Left cardiac atrium (tissue), 4 donors: ENCODE data around the gene TPRG1. TPM values are rescaled to one million over a fixed set of nuclear protein-coding genes. Genes with fewer than 3 reads are reported as not detected.

Experiments
- ATAC-seq, 2 donors: fragments of 200-7000 bp; cut with Tn5 transposase; one replicate each; pipeline ENCODE4 v1.9.1; 2020; ENCODE audit warnings: mild to moderate bottlenecking in 2 of 2, moderate library complexity in 2 of 2
- DNase-seq: peaks from one replicate; pipeline ENCODE4 v3.0.0-alpha.2; 2020
- intact Hi-C, 2 donors: fragments of 100-400 bp; cut with DNase I; formaldehyde crosslinking; loops; one replicate each; pipeline versions ENCODE4 v1.14.1 to v1.15.1; 2022 to 2023
- total RNA-seq, 2 donors: library from RNA; stranded (reverse); fragmentation: NEBNext Ultra II Directional; extraction: Animal tissue kit (Norgen Biotek cat#: 25700); gene quantifications; one replicate each; pipeline ENCODE4 v1.2.1, GENCODE V29; 2021
- donor health status: DM: no; HTN: yes; CAD: no.
- donor health status: DM: no; HTN: yes; CAD: no; lungs with severe emphysema.
- donor health status: DM: yes; HTN: yes; CAD: no.
- donor health status: Dilated cardiomyopathy.

TPRG1 gene
- total RNA-seq, 2 donors from 2014 or later = 5.2 to 15.5 TPM

DNA sequence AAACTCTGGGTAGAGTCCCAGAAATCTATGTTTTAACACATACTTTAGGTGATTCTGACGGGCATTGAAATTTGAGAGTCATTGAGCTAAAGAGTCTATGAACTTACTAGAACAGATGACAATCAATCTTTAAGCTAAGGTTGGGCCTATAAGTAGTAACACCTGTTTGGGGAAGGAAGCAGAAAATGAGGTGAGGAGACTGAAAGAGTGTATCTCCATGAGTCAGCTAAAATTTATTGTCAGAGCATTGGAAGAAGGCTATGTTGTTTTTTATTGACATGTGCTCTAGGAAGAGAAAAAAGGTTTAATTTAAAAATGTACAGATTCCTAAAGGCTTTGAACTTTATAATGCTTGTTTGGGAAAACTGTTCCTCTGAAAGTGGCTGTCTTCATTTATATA, 42.9 kb downstream of the TPRG1 start:
- intact Hi-C loops = no loop called here
- ATAC-seq (no peak), DNase-seq (no peak)

DNA sequence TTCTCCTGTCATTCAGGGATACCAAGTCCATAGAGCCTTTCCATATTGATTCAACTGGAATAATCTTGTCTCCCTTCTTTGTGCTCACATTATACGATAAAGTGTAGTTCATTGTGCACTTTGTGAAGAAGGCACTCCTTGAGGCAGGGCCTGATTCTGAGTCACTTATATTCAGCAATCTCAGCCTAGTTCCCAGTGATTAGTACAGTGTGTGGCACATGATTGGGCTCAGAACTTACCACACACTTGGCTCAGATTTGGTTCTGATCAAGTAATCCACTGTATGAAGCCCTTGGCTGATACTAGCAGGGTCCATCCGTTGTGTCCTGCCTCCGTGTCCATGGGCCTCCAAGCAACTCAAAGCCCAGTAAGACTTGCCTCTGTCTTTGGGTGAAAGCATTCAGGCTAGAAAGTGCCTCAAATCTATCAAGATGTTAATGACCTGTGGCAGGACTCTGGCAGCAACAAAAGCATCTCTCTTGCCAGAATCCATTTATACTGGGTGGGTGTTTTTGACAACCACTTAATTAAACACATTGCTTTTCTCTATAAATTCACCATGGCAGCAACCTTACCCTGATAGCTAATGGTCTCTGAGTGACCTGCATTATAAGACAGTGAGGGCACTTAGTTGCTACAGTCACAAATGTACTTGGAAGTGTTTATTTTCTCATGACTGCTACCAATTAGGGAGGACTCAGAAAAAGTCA, 51.3 kb downstream of the TPRG1 start:
- intact Hi-C loops = no loop called here
- no peak for ATAC-seq
- no peak for DNase-seq

DNA sequence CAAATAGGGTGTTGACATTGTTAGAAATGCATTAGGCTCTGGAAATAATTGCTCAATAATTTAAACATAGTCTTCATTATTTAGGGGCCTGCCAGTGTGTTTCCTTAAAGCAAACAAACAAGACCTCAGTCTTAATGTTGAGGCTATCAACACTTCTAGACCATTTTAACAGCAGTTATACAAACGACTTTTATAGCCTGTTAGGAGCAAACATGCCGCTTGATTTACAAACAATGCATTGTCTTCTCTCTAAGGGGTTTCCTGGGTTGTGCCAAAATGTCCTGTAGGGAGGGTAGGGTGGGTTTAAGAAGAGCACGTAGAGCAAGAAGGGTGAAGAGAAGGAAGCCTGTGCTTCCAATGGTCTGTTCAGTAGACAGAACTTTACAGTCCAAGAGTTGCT, 53.7 kb downstream of the TPRG1 start:
- DNase-seq (no peak), ATAC-seq (no peak)
- intact Hi-C loops = no loop called here

GRCh38 chr3:189227249-189227648, 55.5 kb downstream of the TPRG1 start:
- no peak for DNase-seq
- no peak for ATAC-seq
- intact Hi-C loops = no loop called here

DNA sequence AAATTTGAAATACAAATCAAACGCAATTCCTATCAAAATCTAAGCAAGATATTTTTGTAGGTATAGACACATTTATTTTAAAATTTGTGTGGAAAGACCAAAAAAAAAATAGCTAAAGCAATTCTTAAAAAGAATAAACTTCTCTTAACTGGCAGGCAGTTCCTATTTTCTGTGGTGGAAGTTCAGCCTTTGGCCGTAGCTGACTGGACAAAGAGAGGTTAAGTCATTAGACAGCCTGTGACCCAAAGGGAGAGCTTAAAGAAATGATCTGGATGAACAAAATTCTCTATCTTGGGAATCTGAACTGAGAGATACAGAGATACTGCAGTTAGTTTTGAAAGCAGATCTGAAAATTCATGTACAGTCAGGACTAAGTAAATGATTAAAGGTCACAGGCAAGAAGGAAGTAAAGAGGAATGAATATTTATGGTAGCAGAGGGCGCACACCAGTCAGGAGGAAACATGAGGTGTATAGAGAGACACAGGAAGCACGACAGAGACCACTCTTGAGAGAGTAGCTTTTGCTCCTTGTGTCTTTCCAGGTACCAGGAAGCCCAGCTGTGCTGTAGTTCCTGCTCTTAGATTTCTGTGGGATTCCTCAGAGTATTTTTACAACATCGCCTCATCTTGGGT, 57.5 kb downstream of the TPRG1 start:
- ATAC-seq (no peak), DNase-seq (no peak)
- intact Hi-C loops = no loop called here

GRCh38 chr3:189232790-189233189, 61.0 kb downstream of the TPRG1 start:
- DNase-seq (no peak), ATAC-seq (no peak)
- intact Hi-C loops = no loop called here

GRCh38 chr3:189233225-189233858, 61.6 kb downstream of the TPRG1 start:
- DNase-seq (peak; percentile 56), ATAC-seq (peak; percentile 78 to 93)
- intact Hi-C loops = no loop called here

GRCh38 chr3:189235214-189235613, 63.4 kb downstream of the TPRG1 start:
- peak in 1 of 2 donors; percentile 52 for ATAC-seq
- intact Hi-C loops = no loop called here
- DNase-seq = no peak

DNA sequence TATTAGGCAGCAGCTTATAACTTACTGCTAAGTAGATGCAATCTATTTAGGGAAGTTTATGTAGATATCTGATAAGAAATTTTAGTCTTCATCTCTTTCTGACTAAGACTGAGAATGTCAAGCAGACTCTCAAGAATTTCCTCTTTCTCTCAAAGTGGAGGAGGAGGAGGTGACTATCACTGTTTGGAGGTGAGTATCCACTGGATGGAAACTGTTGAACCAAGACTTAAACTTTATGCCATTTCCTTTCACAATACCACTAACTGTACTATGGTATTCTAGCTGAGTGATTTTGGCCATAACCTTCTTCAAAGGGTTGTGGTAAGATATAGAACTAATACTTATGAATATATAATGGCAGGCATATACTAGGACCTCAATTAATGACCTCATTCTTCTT, 64.6 kb downstream of the TPRG1 start:
- ATAC-seq (no peak), DNase-seq (no peak)
- intact Hi-C loops = no loop called here

GRCh38 chr3:189237526-189237925, 65.8 kb downstream of the TPRG1 start:
- ATAC-seq (no peak), DNase-seq (no peak)
- intact Hi-C loops = no loop called here

DNA sequence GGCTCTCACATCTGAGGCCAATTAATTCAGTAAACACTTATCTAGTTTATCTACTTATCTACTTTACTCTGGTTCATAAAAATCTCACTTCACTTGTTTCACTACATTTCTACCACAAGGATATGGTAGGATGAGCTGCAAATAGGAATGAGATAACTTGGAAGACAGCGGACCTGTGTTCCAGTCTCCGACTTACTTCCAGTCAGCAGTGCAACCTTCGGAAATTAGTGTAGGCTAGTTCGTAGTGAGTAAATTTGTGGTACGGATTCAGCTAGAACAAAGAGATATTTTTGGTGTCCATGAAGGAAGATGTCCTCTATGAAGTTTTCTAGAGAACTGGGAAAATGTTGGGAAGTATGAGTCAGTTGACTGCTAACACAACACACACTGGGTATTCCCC, 66.3 kb downstream of the TPRG1 start:
- DNase-seq (no peak), ATAC-seq (no peak)
- intact Hi-C loops = no loop called here

- intact Hi-C loops = no loop called here
- no peak for ATAC-seq
- DNase-seq = no peak
These were observed 67.8 kb downstream of the TPRG1 start for GRCh38 chr3:189239616-189240015.

GRCh38 chr3:189249987-189250386, 78.2 kb downstream of the TPRG1 start:
- ATAC-seq (no peak), DNase-seq (no peak)
- intact Hi-C loops = no loop called here

GRCh38 chr3:189258261-189258660, 86.5 kb downstream of the TPRG1 start:
- intact Hi-C loops = no loop called here
- no peak for DNase-seq
- ATAC-seq = no peak

DNA sequence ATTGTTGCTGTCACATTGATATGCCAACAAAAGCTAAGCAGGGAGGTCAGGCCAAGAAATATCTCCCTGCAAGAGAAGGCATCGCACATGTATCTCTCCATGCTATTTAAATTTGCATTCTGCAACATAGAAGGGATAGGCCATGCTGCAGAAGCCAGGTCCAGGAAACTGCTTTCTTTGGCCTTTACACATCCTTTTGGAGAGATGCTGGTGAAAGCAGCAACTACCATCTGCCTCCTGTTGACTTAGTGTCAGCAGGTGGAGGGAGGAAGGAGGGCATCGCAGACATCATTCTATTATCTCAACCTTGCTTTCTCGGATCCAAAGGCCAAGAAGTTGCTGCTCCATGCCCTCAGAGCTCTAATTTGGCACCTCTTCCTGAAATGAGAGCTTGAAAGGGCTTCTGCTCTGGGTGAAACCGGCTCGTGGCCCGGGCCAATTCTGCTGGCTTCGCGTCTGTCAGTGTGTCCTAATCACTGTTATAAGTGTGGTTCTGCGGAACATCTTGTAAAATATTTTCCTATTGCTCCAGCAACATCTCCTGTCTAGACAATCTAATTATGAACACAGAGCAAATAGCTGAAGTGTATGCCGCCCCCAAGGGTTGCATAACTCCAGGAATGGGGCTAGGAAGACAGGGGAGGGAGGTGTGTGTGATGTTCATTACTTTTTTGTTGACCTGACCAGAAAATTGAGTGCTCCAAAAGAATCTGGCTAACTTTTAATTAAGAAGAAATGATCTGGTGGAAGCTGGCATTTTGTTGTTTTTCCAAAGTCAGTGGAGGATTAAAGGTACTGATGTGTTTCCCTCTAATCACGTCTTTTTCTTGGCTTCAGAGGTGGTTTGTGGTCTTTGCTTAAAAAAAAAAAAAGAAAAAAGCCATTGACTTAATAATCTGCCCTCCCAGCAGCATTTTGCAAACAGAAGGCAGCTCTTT, 89.1 kb downstream of the TPRG1 start:
- DNase-seq = peak; percentile 44
- intact Hi-C loops = no loop called here
- ATAC-seq = peak; percentile 88 to 96

GRCh38 chr3:189262746-189263145, 91.0 kb downstream of the TPRG1 start:
- DNase-seq (no peak), ATAC-seq (no peak)
- intact Hi-C loops = no loop called here

- intact Hi-C loops = no loop called here
- DNase-seq = no peak
- peak in 1 of 2 donors; percentile 74 for ATAC-seq
These were observed 96.3 kb downstream of the TPRG1 start for GRCh38 chr3:189267981-189268613.

- intact Hi-C loops = no loop called here
- ATAC-seq (peak in 1 of 2 donors; percentile 70), DNase-seq (no peak)
These were observed 97.6 kb downstream of the TPRG1 start for GRCh38 chr3:189269365-189269764.

GRCh38 chr3:189270248-189270832, 98.6 kb downstream of the TPRG1 start:
- peak; percentile 30 for DNase-seq
- intact Hi-C loops = loop anchor here (2.0 to 5.0 kb wide), 2 partner anchors 677 to 680 kb away; no protein-coding TSS in a partner anchor
- ATAC-seq = peak; percentile 71 to 76
